ENCODE data around the gene SMARCD3.

DNA sequence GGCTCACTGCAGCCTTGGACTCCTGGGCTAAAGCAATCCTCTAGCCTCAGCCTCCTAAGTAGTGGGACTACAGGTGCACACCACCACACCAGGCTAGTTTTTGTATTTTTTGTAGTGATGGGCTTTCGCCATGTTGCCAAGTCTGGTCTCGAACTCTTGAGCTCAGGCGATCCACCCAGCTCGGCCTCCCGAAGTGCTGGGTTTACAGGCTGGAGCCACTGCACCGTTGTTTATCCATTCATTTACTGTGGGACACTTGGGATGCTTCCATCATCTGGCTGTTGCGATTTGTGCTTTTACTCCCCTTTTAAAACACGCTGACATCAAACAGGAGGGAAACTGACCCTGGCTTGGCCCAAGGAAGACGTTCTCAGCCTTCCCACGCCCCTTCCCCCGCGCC, 30.5 kb upstream of the SMARCD3 start:
- TF ChIP-seq CTCF (IDR thresholded peaks at IDR 0.05; ENCODE audit: low read depth, low read length) (no peak), POLR2A (IDR thresholded peaks at IDR 0.05; ENCODE audit: extremely low read depth, insufficient read length) (no peak), MYC (IDR thresholded peaks at IDR 0.05; ENCODE audit: low read depth, low read length) (no peak)

All from NB4 (cell line).